Embryonic facial prominence (tissue), 1 donor: Measurements from ENCODE around the gene UBE3B.

Experiments
- DNase-seq: peaks from one replicate; pipeline ENCODE4 v3.0.0-alpha.2; 2016; ENCODE audit errors: extremely low spot score

UBE3B gene

GRCh38 chr12:109448707-109449390, 28.6 kb upstream of the UBE3B start:
- no peak for DNase-seq

- DNase-seq = no peak
These were observed 27.4 kb upstream of the UBE3B start for GRCh38 chr12:109449845-109450532.

DNA sequence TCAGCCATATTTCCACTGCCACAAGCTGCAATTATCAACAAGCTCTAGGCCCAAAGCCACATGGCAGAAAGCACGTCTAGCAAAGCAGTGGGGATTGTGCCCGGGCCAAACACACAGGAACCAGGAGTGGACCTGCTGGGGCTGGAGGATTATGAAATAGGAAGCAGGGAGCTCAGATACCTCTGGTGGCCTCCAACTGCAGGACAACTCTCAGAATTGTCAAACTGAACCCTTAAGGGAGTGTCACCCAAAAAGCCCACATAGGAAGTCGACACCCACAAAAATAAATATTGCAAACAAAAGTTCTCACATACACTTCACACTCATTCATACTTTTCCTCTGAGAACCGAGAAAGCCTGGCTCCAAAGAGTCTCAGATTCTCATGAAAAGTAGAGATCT, 26.5 kb upstream of the UBE3B start:
- no peak for DNase-seq

DNA sequence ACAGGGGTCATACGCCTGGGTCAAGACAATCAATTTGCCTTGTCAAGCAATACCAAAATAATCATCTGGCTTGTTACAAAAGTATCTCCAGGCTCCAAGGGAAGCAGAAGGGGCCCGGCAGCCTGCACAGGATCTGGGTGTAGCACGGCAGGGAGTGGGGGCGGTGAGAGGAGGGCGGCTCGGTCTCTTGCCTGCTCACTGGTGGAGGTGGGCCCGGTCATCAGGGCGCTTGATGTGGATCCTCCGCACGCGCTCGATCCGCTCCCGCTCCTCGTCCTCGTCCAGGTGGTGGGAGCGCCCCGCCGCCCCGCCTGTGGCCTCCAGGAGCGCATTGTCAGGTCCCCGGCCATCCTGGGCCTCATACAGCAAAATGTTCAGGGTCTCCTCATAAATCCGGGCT, 26.0 kb upstream of the UBE3B start:
- no peak for DNase-seq

DNA sequence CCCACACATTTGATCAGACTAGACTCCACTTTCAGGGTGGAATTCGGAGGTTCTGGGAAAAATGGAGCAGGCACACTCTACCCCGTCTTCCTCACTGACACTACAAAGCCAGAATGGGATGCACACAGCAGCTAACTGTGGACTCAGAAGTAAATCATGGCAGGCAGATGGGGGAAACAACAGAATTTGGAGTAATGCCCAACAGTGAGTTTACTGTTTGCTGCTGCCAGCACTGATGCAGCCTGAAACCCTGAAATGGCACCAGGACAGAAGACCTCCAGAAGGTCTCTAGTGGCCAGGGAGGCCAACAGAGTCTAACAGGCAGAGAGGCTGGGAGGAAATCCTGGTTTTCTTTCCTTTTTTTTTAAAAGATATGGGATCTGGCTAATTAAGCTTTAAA, 24.9 kb upstream of the UBE3B start:
- no peak for DNase-seq

DNA sequence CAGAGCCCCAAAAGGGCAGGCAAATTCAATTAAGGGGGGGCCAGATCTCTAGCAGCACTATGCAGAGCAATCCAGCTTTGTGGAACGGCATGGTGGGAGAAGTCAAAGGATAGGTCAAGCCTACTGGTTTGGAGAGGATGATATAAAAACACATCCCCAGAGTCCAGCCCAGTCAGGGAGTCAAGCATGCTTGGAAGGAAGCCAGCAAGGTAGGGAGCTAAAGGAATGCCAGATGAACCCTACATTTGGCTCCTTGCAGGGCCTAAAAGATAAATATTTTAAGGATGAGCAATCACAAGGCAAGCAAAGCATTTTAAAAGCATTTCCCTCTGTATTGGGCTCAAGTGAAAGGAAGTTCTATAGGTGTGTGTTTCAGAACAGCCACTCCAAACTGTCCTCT, 21.7 kb upstream of the UBE3B start:
- DNase-seq = no peak

- DNase-seq = no peak
These were observed 19.3 kb upstream of the UBE3B start for GRCh38 chr12:109458086-109458485.

GRCh38 chr12:109458771-109459208, 18.6 kb upstream of the UBE3B start:
- no peak for DNase-seq

GRCh38 chr12:109459247-109459646, 18.2 kb upstream of the UBE3B start:
- no peak for DNase-seq

DNA sequence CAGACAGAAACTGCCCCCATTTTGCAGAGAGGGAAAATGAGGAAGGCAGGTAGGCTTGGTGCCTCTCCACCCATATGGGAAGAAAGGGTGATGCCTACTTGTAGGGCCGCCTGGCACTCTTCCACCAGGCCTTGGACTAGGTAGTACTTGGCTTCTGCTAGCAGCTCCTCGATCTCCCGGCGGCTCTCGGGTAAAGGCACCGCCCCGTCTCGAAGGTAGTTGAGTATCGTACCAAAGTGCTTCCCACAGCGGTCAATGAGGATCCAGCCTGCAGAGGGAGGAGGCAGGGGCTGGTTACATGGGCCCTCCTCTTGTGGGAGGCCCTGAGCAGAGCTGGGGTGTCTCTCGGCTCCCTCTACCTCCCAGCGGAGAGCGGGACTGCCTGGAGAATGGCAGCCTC, 16.9 kb upstream of the UBE3B start:
- DNase-seq = no peak

- DNase-seq = no peak
These were observed 16.2 kb upstream of the UBE3B start for GRCh38 chr12:109461049-109461845.

DNA sequence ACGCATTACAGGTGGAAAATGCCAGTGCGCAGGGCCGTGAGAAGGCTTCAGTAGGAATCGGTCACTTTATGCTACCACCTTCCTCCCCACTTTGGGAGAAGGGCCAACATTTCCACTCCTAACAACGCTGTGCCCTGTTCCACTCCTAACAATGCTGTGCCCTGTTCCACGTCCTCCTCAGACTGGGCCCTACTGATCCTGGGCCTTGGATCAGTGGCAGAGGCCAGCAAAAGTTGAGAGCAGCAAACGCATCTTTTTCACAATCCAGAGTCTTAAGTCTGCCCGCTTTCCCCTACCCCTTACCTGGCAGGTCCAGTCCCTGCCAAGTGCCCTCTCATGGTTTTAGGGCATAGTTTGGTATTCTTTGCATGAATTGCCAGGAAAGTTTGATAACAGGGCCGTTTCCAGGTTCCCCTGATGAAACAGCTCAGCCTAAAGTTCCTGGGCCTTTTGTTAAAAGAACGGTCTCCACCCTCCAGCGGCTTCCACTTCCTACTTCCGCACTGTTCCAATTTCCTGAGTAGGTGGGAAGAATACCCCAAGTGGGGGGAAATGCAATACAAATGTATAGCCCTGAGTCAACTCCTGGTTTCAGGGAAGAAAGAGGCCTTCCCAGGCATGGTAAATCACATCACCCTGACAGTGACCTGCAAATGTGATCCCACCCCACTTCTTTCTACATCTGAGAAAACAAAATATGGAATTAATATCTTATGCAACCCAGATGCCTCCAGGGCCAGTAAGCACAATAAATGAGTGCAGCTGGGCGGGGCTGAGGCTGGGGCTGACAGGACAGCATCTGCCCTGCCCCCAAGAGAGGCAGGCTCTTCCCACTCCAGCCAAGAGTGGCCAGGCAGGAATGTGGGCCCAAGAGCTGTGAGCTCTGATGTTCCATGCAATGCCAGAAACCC, 15.3 kb upstream of the UBE3B start:
- DNase-seq = peak; percentile 53

GRCh38 chr12:109462868-109463692, 14.4 kb upstream of the UBE3B start:
- peak; percentile 86 for DNase-seq

DNA sequence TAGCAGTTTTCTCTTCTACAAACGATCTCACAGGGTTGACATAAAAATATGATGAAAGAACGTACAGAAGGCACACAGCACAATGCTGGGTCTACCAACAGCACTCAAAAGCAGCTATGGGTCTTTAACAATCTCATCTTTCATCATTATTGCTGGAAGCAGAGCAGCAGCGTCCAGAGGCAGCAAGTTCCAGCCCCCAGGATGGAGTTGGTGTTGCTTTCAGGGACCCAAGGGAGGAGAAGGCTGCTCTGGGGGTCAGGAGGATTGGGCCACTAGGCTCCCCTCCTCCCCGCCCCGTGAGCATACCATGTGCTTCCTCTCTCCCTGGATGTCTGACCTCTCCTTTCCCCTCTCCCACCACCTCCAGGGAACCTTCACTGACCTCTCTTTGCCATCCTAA, 13.7 kb upstream of the UBE3B start:
- DNase-seq = no peak

GRCh38 chr12:109464642-109465351, 12.6 kb upstream of the UBE3B start:
- no peak for DNase-seq

DNA sequence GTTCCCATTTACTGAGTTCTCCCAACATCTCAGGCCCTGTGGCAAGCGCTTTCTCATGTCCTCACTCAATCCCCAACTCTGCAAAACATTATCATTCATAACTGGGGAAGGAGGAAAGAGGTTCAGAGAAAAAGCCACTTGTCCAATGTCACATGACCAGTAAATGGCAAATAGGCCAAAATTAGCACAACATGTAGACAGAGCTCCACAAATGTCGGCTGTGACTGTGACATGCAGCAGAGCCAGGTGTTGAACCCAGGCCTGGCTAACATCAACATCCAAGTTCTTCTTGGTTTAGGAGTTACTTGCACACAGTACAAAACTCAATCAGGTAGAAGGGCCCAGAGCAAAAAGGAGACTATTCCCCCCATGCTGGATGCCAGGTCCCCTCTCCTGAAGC, 11.1 kb upstream of the UBE3B start:
- DNase-seq = no peak

GRCh38 chr12:109466821-109467220, 10.6 kb upstream of the UBE3B start:
- no peak for DNase-seq

GRCh38 chr12:109467978-109468676, 9.3 kb upstream of the UBE3B start:
- DNase-seq = no peak

DNA sequence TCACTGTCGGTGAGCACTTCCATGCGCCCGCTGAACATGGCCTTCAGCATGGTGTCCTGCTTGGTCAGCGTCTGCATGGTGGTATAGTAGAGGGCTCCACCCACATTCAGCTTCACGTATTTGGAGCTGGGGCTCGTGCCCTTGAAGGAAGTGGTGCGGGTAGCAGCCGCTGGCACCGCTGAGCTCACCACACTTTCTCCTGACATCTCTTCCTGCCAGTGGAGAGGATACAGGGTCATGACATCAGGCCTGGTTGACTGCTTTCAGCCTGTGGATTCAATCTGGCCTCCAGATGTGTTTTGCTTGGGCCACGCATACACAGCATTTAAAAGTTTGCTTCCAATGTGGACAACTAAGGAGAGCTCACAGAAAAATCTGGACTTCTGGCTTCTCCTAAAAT, 7.9 kb upstream of the UBE3B start:
- DNase-seq = no peak

DNA sequence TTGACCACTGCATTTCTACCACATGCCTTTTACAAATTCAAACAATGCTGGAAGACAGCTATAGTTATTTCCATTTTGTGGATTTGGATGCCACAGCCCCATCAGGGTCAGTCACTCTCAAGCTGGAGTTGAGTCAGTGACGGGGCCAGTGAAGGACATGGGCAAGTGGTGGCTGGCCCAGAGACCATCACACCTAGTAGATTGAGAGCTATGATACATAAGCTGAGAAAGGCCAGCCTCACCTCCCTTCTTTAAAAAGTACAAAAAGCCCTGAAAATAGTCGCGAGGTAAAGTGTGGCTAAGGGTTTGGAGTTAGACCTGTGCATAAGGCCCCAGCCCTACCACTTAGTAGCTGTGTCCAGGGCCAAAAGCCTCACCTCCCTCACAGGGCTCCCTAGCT, 4.4 kb upstream of the UBE3B start:
- no peak for DNase-seq
